Measurements from ENCODE around the gene RHEB. TPM values are rescaled to one million over a fixed set of nuclear protein-coding genes. Genes with fewer than 3 reads are reported as not detected.

Gene RHEB
- 71.8 and 90.1 TPM in 2 replicates for total RNA-seq

GRCh38 chr7:151519765-151520418 lies at the start of gene RHEB:
RHEB (minus strand) TSS chr7:151519895; CDS start chr7:151519511, 384 bp downstream.

DNA sequence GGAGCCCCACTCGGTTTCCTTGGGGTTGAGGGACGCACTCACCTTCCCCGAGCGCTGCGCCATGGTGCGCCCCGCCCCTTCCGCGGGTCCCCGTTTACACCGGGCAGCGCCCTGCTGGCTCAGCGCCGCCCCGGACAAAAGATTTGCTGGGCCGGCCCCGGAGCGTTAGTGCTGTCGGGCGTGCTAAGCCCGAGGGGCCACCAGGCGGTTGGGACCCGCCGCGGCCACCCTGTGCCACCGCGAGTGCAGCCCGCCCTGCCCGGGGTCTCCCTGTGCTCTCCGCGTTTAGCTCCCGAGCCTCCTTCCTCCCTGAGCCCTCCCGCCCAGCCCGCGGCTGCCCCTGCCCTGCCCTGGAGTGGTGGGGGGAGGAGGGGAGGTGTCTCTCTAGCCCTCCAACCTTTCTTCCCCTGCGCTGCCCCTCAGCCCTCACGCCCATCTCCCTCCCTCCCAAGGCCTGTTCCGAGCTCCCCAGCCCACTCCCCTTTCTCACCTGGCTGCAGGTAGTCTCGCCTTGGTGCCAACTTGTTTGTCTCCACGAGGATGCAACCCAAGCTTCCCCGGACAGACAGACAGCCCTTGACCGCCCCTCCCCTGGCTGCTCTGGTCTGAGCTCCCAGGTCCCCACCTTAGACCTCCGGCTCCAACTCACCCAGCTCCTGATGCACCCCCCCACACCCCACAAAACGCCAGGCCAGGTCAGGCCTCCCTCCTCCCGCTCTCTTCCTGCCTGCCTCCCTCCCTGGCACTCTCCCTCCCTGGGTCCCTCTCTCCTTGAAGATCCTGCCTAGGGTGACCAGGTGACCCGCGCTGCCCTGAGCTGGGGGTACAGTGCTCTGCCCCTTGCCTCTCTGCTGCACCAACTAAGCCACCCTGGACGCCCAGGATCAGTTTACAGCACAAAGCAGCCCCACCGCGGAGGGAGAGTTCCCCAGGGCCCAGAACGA lies 79.6 kb downstream of the RHEB start, which contains the start of gene CRYGN:
Gene CRYGN (minus strand): TSS at position 287 of the 944 bp plus-strand sequence. CDS start 224 bp downstream, at position 63.

Other genes with a start within 250 kb of the RHEB start
- gene NUB1, start 178.1 kb downstream of the RHEB start, total RNA-seq: 26.8 and 26.9 TPM in 2 replicates
- gene WDR86, start 109.9 kb downstream of the RHEB start, total RNA-seq: 0.08 TPM in 2 replicates
- not detected in 2 replicates for gene CRYGN, start 79.8 kb downstream of the RHEB start, total RNA-seq